ENCODE measurements around the gene CD53. TPM values are rescaled to one million over a fixed set of nuclear protein-coding genes. Genes with fewer than 3 reads are reported as not detected.

The CD53 gene
- total RNA-seq, 4 donors from 2014 or later: 6.2 to 11.1 (median 9.3) TPM

- Histone ChIP-seq H3K4me3 (no peak overlapping the region), H3K4me1 (no peaks in the 10 kb centered on the region), H3K27ac (no peak overlapping the region), H3K27me3 (no peaks in the 10 kb centered on the region), H3K9me3 (no peaks in the 10 kb centered on the region), H3K36me3 (no peaks in the 10 kb centered on the region)
- 77% methylated on average over 2 of the region's 2 CpGs for WGBS
- DNase-seq (ENCODE audit: low spot score in 2 of 2): no peak
- no peak for TF ChIP-seq EP300 (IDR thresholded peaks at IDR 0.05)
- TF ChIP-seq POLR2A (IDR thresholded peaks at IDR 0.05): no peak
- no peak for TF ChIP-seq POLR2AphosphoS5 (IDR thresholded peaks at IDR 0.05)
- no peak for TF ChIP-seq CTCF (IDR thresholded peaks at IDR 0.05)
Measured at GRCh38 chr1:110850145-110850544, 22.8 kb upstream of the CD53 start.

DNA sequence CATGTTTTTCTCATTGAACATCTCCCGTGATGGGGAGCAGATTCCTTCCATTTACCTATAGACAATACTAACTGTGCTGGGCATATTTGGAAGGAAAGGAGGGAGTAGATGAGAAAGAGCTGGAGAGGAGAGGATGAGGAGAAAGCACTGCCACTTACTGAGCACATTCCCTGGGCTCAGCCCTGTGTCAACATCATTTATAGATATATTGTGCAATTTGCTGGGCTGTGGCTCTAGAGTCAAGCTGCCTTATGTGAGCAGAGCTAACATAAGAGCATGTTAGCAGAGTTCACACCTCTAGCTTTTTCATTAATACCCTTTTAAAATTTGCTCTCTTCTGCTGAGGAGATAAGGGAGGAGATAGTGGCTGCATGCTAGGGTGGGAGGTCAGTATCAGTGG lies 22.3 kb upstream of the CD53 start:
- H3K9me3 ChIP-seq: no peaks in the 10 kb centered on the region
- no peaks in the 10 kb centered on the region for H3K4me1 ChIP-seq
- WGBS: 71% methylated on average over 1 of the region's 1 CpG
- TF ChIP-seq POLR2A (IDR thresholded peaks at IDR 0.05) (no peak), POLR2AphosphoS5 (IDR thresholded peaks at IDR 0.05) (no peak), EP300 (IDR thresholded peaks at IDR 0.05) (no peak), CTCF (IDR thresholded peaks at IDR 0.05) (no peak)
- no peaks in the 10 kb centered on the region for H3K27me3 ChIP-seq
- no peak for DNase-seq (ENCODE audit: low spot score in 2 of 2)
- H3K4me3 ChIP-seq: no peak overlapping the region
- H3K27ac ChIP-seq: no peak overlapping the region
- no peaks in the 10 kb centered on the region for H3K36me3 ChIP-seq

- no peak for DNase-seq (ENCODE audit: low spot score in 2 of 2)
Measured at GRCh38 chr1:110853135-110853534, 19.8 kb upstream of the CD53 start.

DNA sequence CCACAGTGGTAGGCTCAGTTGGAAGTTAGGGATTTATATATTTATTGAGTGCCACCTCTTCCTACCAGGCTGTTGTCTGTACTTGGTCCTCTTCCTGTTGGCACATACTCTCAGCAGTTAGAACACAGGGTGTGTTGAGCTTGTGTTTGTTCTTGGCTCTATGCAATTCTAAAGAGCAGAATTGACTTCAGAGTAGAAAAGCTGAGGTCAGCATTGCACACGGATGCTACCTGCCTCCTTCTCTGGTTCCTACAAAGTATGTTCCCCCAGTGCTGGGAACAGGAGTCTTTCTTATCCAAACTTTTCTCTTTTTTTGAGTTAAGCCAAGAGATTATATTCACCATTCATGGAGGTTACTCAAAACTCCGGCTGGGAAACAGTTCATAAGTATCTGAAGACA lies 16.5 kb upstream of the CD53 start:
- Histone ChIP-seq H3K4me1 (no peaks in the 10 kb centered on the region), H3K9me3 (no peaks in the 10 kb centered on the region), H3K4me3 (no peak overlapping the region), H3K36me3 (no peaks in the 10 kb centered on the region), H3K27me3 (no peaks in the 10 kb centered on the region), H3K27ac (no peak overlapping the region)
- 81% methylated on average over 2 of the region's 2 CpGs for WGBS
- DNase-seq (ENCODE audit: low spot score in 2 of 2): no peak
- TF ChIP-seq POLR2A (IDR thresholded peaks at IDR 0.05) (no peak), POLR2AphosphoS5 (IDR thresholded peaks at IDR 0.05) (no peak), CTCF (IDR thresholded peaks at IDR 0.05) (no peak), EP300 (IDR thresholded peaks at IDR 0.05) (no peak)

More at GRCh38 chr1:110853135-110853534, 19.8 kb upstream of the CD53 start:
- H3K36me3 ChIP-seq: no peaks in the 10 kb centered on the region
- no peak overlapping the region for H3K27ac ChIP-seq
- no peak overlapping the region for H3K4me3 ChIP-seq
- WGBS: 70% methylated on average over 3 of the region's 3 CpGs
- TF ChIP-seq POLR2AphosphoS5 (IDR thresholded peaks at IDR 0.05) (no peak), CTCF (IDR thresholded peaks at IDR 0.05) (no peak), POLR2A (IDR thresholded peaks at IDR 0.05) (no peak), EP300 (IDR thresholded peaks at IDR 0.05) (no peak)
- H3K9me3 ChIP-seq: no peaks in the 10 kb centered on the region
- H3K27me3 ChIP-seq: no peaks in the 10 kb centered on the region
- H3K4me1 ChIP-seq: no peaks in the 10 kb centered on the region

- no peak for DNase-seq (ENCODE audit: low spot score in 2 of 2)
Measured at GRCh38 chr1:110857964-110858948, 14.7 kb upstream of the CD53 start.

More at GRCh38 chr1:110857964-110858948, 14.7 kb upstream of the CD53 start:
- H3K9me3 ChIP-seq: no peaks in the 10 kb centered on the region
- H3K4me3 ChIP-seq: no peak overlapping the region
- WGBS: 63% methylated on average over 7 of the region's 7 CpGs
- TF ChIP-seq EP300 (IDR thresholded peaks at IDR 0.05) (no peak), CTCF (IDR thresholded peaks at IDR 0.05) (no peak), POLR2AphosphoS5 (IDR thresholded peaks at IDR 0.05) (no peak), POLR2A (IDR thresholded peaks at IDR 0.05) (no peak)
- no peak overlapping the region for H3K27ac ChIP-seq
- H3K27me3 ChIP-seq: no peaks in the 10 kb centered on the region
- no peaks in the 10 kb centered on the region for H3K4me1 ChIP-seq
- H3K36me3 ChIP-seq: no peaks in the 10 kb centered on the region

Data from suprapubic skin (tissue), 4 donors.